Islet of Langerhans (tissue), 1 donor: Measurements from ENCODE around the gene NPAS3.

Experiments
- FAIRE-seq: peaks from one replicate; lab custom pipeline; 2011; peaks lifted over from hg19 to GRCh38; lab: Jason Lieb, UNC

Gene NPAS3

GRCh38 chr14:33257796-33258195 lies 319.1 kb downstream of the NPAS3 start:
- no peak for FAIRE-seq

- no peak for FAIRE-seq
Observed at GRCh38 chr14:33259764-33260163, 321.1 kb downstream of the NPAS3 start.

GRCh38 chr14:33271216-33271615 lies 332.5 kb downstream of the NPAS3 start:
- FAIRE-seq, result no peak

GRCh38 chr14:33271891-33272290 lies 333.2 kb downstream of the NPAS3 start:
- no peak for FAIRE-seq

GRCh38 chr14:33273978-33274377 lies 335.3 kb downstream of the NPAS3 start:
- FAIRE-seq, result peak; percentile 58

GRCh38 chr14:33275879-33276278 lies 337.2 kb downstream of the NPAS3 start:
- FAIRE-seq, result no peak

- FAIRE-seq, result no peak
Observed at GRCh38 chr14:33279865-33280264, 341.2 kb downstream of the NPAS3 start.

GRCh38 chr14:33280646-33281045 lies 342.0 kb downstream of the NPAS3 start:
- no peak for FAIRE-seq

- no peak for FAIRE-seq
Observed at GRCh38 chr14:33282331-33283230, 343.9 kb downstream of the NPAS3 start.

- no peak for FAIRE-seq
Observed at GRCh38 chr14:33285902-33286700, 347.4 kb downstream of the NPAS3 start.

- no peak for FAIRE-seq
Observed at GRCh38 chr14:33287189-33287588, 348.5 kb downstream of the NPAS3 start.

- no peak for FAIRE-seq
Observed at GRCh38 chr14:33290641-33291040, 352.0 kb downstream of the NPAS3 start.

- FAIRE-seq, result no peak
Observed at GRCh38 chr14:33291529-33292104, 352.9 kb downstream of the NPAS3 start.

- no peak for FAIRE-seq
Observed at GRCh38 chr14:33294419-33294818, 355.7 kb downstream of the NPAS3 start.

GRCh38 chr14:33297565-33297964 lies 358.9 kb downstream of the NPAS3 start:
- FAIRE-seq, result no peak

- FAIRE-seq, result peak; percentile 24
Observed at GRCh38 chr14:33307691-33308251, 369.1 kb downstream of the NPAS3 start.

- FAIRE-seq, result no peak
Observed at GRCh38 chr14:33309106-33309505, 370.4 kb downstream of the NPAS3 start.

GRCh38 chr14:33315217-33315616 lies 376.5 kb downstream of the NPAS3 start:
- FAIRE-seq, result peak; percentile 45

GRCh38 chr14:33315721-33316120 lies 377.0 kb downstream of the NPAS3 start:
- no peak for FAIRE-seq

- no peak for FAIRE-seq
Observed at GRCh38 chr14:33317675-33318074, 379.0 kb downstream of the NPAS3 start.

- no peak for FAIRE-seq
Observed at GRCh38 chr14:33323979-33324378, 385.3 kb downstream of the NPAS3 start.

- no peak for FAIRE-seq
Observed at GRCh38 chr14:33331176-33331949, 392.7 kb downstream of the NPAS3 start.
